GM19455 (cell line): Measurements from ENCODE around the gene FAM219B.
A peak's percentile ranks its signal among the peaks of the same experiment; 100 is the strongest.

ENCODE experiments used
- ATAC-seq: cut with Tn5 transposase; IDR thresholded peaks from one replicate; pipeline ENCODE4 v1.9.1; 2021; ENCODE audit not compliant: unreplicated experiment

Gene FAM219B

GRCh38 chr15:74878273-74878672 lies 28.4 kb downstream of the FAM219B start:
- ATAC-seq = no peak

GRCh38 chr15:74873756-74874424 lies 32.8 kb downstream of the FAM219B start:
- ATAC-seq = no peak

GRCh38 chr15:74873036-74873755 lies 33.5 kb downstream of the FAM219B start, which contains the start of gene SCAMP2:
Gene SCAMP2, minus strand, starts transcription at chr15:74873365. Its CDS starts 110 bp downstream, at chr15:74873255.
- peak; percentile 82 for ATAC-seq

GRCh38 chr15:74872702-74873035 lies 34.0 kb downstream of the FAM219B start:
- no peak for ATAC-seq

- no peak for ATAC-seq
These were observed 36.0 kb downstream of the FAM219B start for GRCh38 chr15:74870436-74871215.

GRCh38 chr15:74869726-74870407 lies 36.8 kb downstream of the FAM219B start:
- ATAC-seq = no peak

- no peak for ATAC-seq
These were observed 37.3 kb downstream of the FAM219B start for GRCh38 chr15:74869372-74869725.

- no peak for ATAC-seq
These were observed 38.6 kb downstream of the FAM219B start for GRCh38 chr15:74868059-74868458.

GRCh38 chr15:74867466-74868038 lies 39.1 kb downstream of the FAM219B start:
- ATAC-seq = no peak

- ATAC-seq = no peak
These were observed 40.6 kb downstream of the FAM219B start for GRCh38 chr15:74866090-74866489.

- ATAC-seq = no peak
These were observed 41.3 kb downstream of the FAM219B start for GRCh38 chr15:74865316-74865715.

GRCh38 chr15:74864296-74864695 lies 42.4 kb downstream of the FAM219B start:
- no peak for ATAC-seq

- no peak for ATAC-seq
These were observed 43.2 kb downstream of the FAM219B start for GRCh38 chr15:74863239-74864056.

GRCh38 chr15:74858369-74858740 lies 48.3 kb downstream of the FAM219B start:
- ATAC-seq = no peak

GRCh38 chr15:74857671-74858368 lies 48.8 kb downstream of the FAM219B start:
- peak; percentile 29 for ATAC-seq

- peak; percentile 58 for ATAC-seq
These were observed 49.5 kb downstream of the FAM219B start for GRCh38 chr15:74857082-74857655.

GRCh38 chr15:74856537-74856936 lies 50.1 kb downstream of the FAM219B start:
- ATAC-seq = no peak

GRCh38 chr15:74855857-74856256 lies 50.8 kb downstream of the FAM219B start:
- no peak for ATAC-seq

GRCh38 chr15:74854453-74855022 lies 52.1 kb downstream of the FAM219B start:
- no peak for ATAC-seq
